Trophoblast cell (in vitro differentiated cells and primary cell): ENCODE measurements around the gene LRRC59.

ENCODE experiments used
- DNase-seq, 2 donors: peaks; one replicate each; pipeline ENCODE4 v3.0.0-alpha.2; 2016
- H2AFZ ChIP-seq: 2 replicates; pipeline ENCODE4 v1.6.1; 2013; ENCODE audit warnings: low read length, moderate library complexity, mild to moderate bottlenecking; ENCODE audit not compliant: insufficient read depth, poor library complexity
- H2AK5ac ChIP-seq: 2 replicates; pipeline ENCODE4 v1.6.1; 2013; ENCODE audit warnings: mild to moderate bottlenecking, low read length
- H2BK120ac ChIP-seq: 2 replicates; pipeline ENCODE4 v1.6.1; 2013; ENCODE audit warnings: low read length, mild to moderate bottlenecking, moderate library complexity; ENCODE audit not compliant: insufficient read depth, poor library complexity
- H2BK12ac ChIP-seq: 2 replicates; pipeline ENCODE4 v1.6.1; 2013; ENCODE audit warnings: mild to moderate bottlenecking, low read length, moderate library complexity
- H2BK5ac ChIP-seq: 2 replicates; pipeline ENCODE4 v1.6.1; 2013; ENCODE audit warnings: low read length, low read depth, moderate library complexity, mild to moderate bottlenecking; ENCODE audit not compliant: poor library complexity
- H3K14ac ChIP-seq: 2 replicates; pipeline ENCODE4 v1.6.1; 2013; ENCODE audit warnings: mild to moderate bottlenecking, low read length
- H3K18ac ChIP-seq: 2 replicates; pipeline ENCODE4 v1.6.1; 2013; ENCODE audit warnings: mild to moderate bottlenecking, low read length
- H3K23ac ChIP-seq: 2 replicates; pipeline ENCODE4 v1.6.1; 2013; ENCODE audit warnings: low read length
- H3K27ac ChIP-seq: 2 replicates; pipeline ENCODE4 v1.5.1; 2013; ENCODE audit warnings: low read depth, mild to moderate bottlenecking, inconsistent platforms, low read length, moderate library complexity
- H3K27me3 ChIP-seq: 2 replicates; pipeline ENCODE4 v1.6.1; 2013; ENCODE audit warnings: inconsistent platforms, mild to moderate bottlenecking, low read length, moderate library complexity; ENCODE audit not compliant: insufficient read depth
- H3K36me3 ChIP-seq, 2 experiments: 1 replicate in 1 of 2; 2 replicates in 1 of 2; pipeline ENCODE4 v1.6.1; 2013; ENCODE audit warnings: low read length in 2 of 2, mild to moderate bottlenecking in 2 of 2, moderate library complexity in 1 of 2; ENCODE audit not compliant: insufficient read depth in 2 of 2, control insufficient read depth in 1 of 2
- H3K4ac ChIP-seq: 2 replicates; pipeline ENCODE4 v1.6.1; 2013; ENCODE audit warnings: low read depth, mild to moderate bottlenecking, low read length, moderate library complexity
- H3K4me1 ChIP-seq, 2 experiments: 1 replicate in 1 of 2; 2 replicates in 1 of 2; pipeline ENCODE4 v1.6.1; 2013; ENCODE audit warnings: low read length in 2 of 2, mild to moderate bottlenecking in 2 of 2, moderate library complexity in 1 of 2; ENCODE audit not compliant: insufficient read depth in 2 of 2, control insufficient read depth in 1 of 2
- H3K4me2 ChIP-seq: 2 replicates; pipeline ENCODE4 v1.6.1; 2013; ENCODE audit warnings: inconsistent platforms, mild to moderate bottlenecking, low read length, moderate library complexity
- H3K4me3 ChIP-seq: 2 replicates; pipeline ENCODE4 v1.5.1; 2013; ENCODE audit warnings: mild to moderate bottlenecking, low read depth, low read length, inconsistent platforms
- H3K79me1 ChIP-seq: one replicate; pipeline ENCODE4 v1.6.1; 2013; ENCODE audit warnings: low read length
- H3K79me2 ChIP-seq: 2 replicates; pipeline ENCODE4 v1.6.1; 2013; ENCODE audit warnings: low read length, mild to moderate bottlenecking; ENCODE audit not compliant: control insufficient read depth, insufficient read depth, poor library complexity
- H3K9ac ChIP-seq: 2 replicates; pipeline ENCODE4 v1.6.1; 2013; ENCODE audit warnings: mild to moderate bottlenecking, low read length
- H3K9me3 ChIP-seq: 2 replicates; pipeline ENCODE4 v1.6.1; 2013; ENCODE audit warnings: low read depth, mild to moderate bottlenecking, control low read depth, inconsistent platforms, low read length; ENCODE audit not compliant: insufficient read depth
- H4K12ac ChIP-seq: 2 replicates; pipeline ENCODE4 v1.6.1; 2013; ENCODE audit warnings: low read depth, mild to moderate bottlenecking, low read length, moderate library complexity
- H4K8ac ChIP-seq: 2 replicates; pipeline ENCODE4 v1.6.1; 2013; ENCODE audit warnings: low read depth, mild to moderate bottlenecking, low read length, moderate library complexity
- H4K91ac ChIP-seq: one replicate; pipeline ENCODE4 v1.6.1; 2013; ENCODE audit warnings: low read depth, mild to moderate bottlenecking, low read length, moderate library complexity
- WGBS: extraction: QIAGEN DNeasy Blood & Tissue Kit; methylation state at CpG from one replicate; pipeline ENCODE4 v1.1.7; 2013; ENCODE audit warnings: missing lambda C conversion rate; ENCODE audit not compliant: insufficient read length, insufficient coverage; ENCODE audit errors: extremely low coverage; 5-methylcytosine and 5-hydroxymethylcytosine counted together

Gene LRRC59

GRCh38 chr17:50352693-50353599 lies 44.4 kb downstream of the LRRC59 start:
- H3K9ac ChIP-seq, result no peak overlapping the region
- no peak overlapping the region for H2BK120ac ChIP-seq
- no peaks in the 10 kb centered on the region for H3K4me1 ChIP-seq
- H2AFZ ChIP-seq, result no peak overlapping the region
- H3K36me3 ChIP-seq, result peaks cover 42 to 52% of the 10 kb centered on the region in 2 experiments
- H2BK5ac ChIP-seq, result no peak overlapping the region
- no peak overlapping the region for H3K4ac ChIP-seq
- no peaks in the 10 kb centered on the region for H3K79me2 ChIP-seq
- H3K79me1 ChIP-seq, result no peaks in the 10 kb centered on the region
- no CpG with 5 or more reads among the region's 21 CpGs for WGBS
- no peak overlapping the region for H3K18ac ChIP-seq
- no peak overlapping the region for H4K91ac ChIP-seq
- no peak overlapping the region for H3K14ac ChIP-seq
- H3K27me3 ChIP-seq, result no peaks in the 10 kb centered on the region
- no peak overlapping the region for H2AK5ac ChIP-seq
- no peak overlapping the region for H3K23ac ChIP-seq
- H3K4me2 ChIP-seq, result no peak overlapping the region
- no peak overlapping the region for H4K8ac ChIP-seq
- peaks cover 2% of the 10 kb centered on the region for H3K9me3 ChIP-seq
- no peak overlapping the region for H3K4me3 ChIP-seq
- H2BK12ac ChIP-seq, result no peak overlapping the region
- no peak overlapping the region for H4K12ac ChIP-seq
- no peak for DNase-seq
- no peak overlapping the region for H3K27ac ChIP-seq

- Histone ChIP-seq H4K91ac (no peak overlapping the region), H3K4me3 (no peak overlapping the region), H3K27me3 (no peaks in the 10 kb centered on the region), H4K8ac (no peak overlapping the region), H3K9ac (no peak overlapping the region), H2BK12ac (no peak overlapping the region), H4K12ac (no peak overlapping the region), H3K27ac (no peak overlapping the region), H2BK120ac (no peak overlapping the region), H2AK5ac (no peak overlapping the region), H3K14ac (no peak overlapping the region), H3K4me1 (peaks cover 5% of the 10 kb centered on the region in 2 experiments), H3K18ac (no peak overlapping the region), H3K79me1 (no peaks in the 10 kb centered on the region), H2BK5ac (no peak overlapping the region), H3K4me2 (no peak overlapping the region), H3K79me2 (no peaks in the 10 kb centered on the region), H3K9me3 (peaks cover 2% of the 10 kb centered on the region), H3K23ac (no peak overlapping the region), H2AFZ (no peak overlapping the region), H3K36me3 (peaks cover 38 to 48% of the 10 kb centered on the region in 2 experiments), H3K4ac (no peak overlapping the region)
- no peak for DNase-seq
- no CpG with 5 or more reads among the region's 6 CpGs for WGBS
Observed at GRCh38 chr17:50352072-50352692, 45.1 kb downstream of the LRRC59 start.

GRCh38 chr17:50350733-50351132 lies 46.6 kb downstream of the LRRC59 start:
- H3K18ac ChIP-seq, result no peak overlapping the region
- H4K91ac ChIP-seq, result no peak overlapping the region
- no peak overlapping the region for H4K8ac ChIP-seq
- no peak for DNase-seq
- no peak overlapping the region for H3K4me2 ChIP-seq
- no peak overlapping the region for H4K12ac ChIP-seq
- no peak overlapping the region for H3K4ac ChIP-seq
- no peak overlapping the region for H3K14ac ChIP-seq
- H2BK5ac ChIP-seq, result no peak overlapping the region
- 100% methylated on average over 1 of the region's 2 CpGs for WGBS
- no peak overlapping the region for H2BK12ac ChIP-seq
- no peaks in the 10 kb centered on the region for H3K27me3 ChIP-seq
- H3K4me3 ChIP-seq, result no peak overlapping the region
- H2AK5ac ChIP-seq, result no peak overlapping the region
- H3K36me3 ChIP-seq, result peaks cover 23 to 34% of the 10 kb centered on the region in 2 experiments
- H3K79me2 ChIP-seq, result peaks cover 6% of the 10 kb centered on the region
- no peaks in the 10 kb centered on the region for H3K9me3 ChIP-seq
- H3K4me1 ChIP-seq, result peaks cover 9 to 10% of the 10 kb centered on the region in 2 experiments
- no peak overlapping the region for H2BK120ac ChIP-seq
- H3K27ac ChIP-seq, result no peak overlapping the region
- H2AFZ ChIP-seq, result no peak overlapping the region
- no peak overlapping the region for H3K23ac ChIP-seq
- no peak overlapping the region for H3K9ac ChIP-seq
- H3K79me1 ChIP-seq, result peaks cover 10% of the 10 kb centered on the region

- H2BK12ac ChIP-seq, result no peak overlapping the region
- no peak overlapping the region for H4K12ac ChIP-seq
- no peak overlapping the region for H2AK5ac ChIP-seq
- no peak for DNase-seq
- H3K4ac ChIP-seq, result no peak overlapping the region
- H3K18ac ChIP-seq, result no peak overlapping the region
- H3K36me3 ChIP-seq, result peaks cover 9 to 19% of the 10 kb centered on the region in 2 experiments
- H3K27me3 ChIP-seq, result no peaks in the 10 kb centered on the region
- no peak overlapping the region for H2AFZ ChIP-seq
- peaks cover 12% of the 10 kb centered on the region for H3K79me1 ChIP-seq
- no peak overlapping the region for H3K23ac ChIP-seq
- peaks cover 8% of the 10 kb centered on the region for H3K79me2 ChIP-seq
- no peak overlapping the region for H4K8ac ChIP-seq
- H3K4me3 ChIP-seq, result no peak overlapping the region
- H2BK5ac ChIP-seq, result no peak overlapping the region
- H3K14ac ChIP-seq, result no peak overlapping the region
- no peak overlapping the region for H3K4me2 ChIP-seq
- WGBS, result no CpG with 5 or more reads among the region's 5 CpGs
- H3K9ac ChIP-seq, result no peak overlapping the region
- H3K27ac ChIP-seq, result no peak overlapping the region
- no peak overlapping the region for H2BK120ac ChIP-seq
- H3K4me1 ChIP-seq, result peaks cover 14 to 15% of the 10 kb centered on the region in 2 experiments
- H4K91ac ChIP-seq, result no peak overlapping the region
- no peaks in the 10 kb centered on the region for H3K9me3 ChIP-seq
Observed at GRCh38 chr17:50349243-50349600, 48.1 kb downstream of the LRRC59 start.
